IMR-90 (cell line): ENCODE data around the gene MYOM1.

Source experiments
- BHLHE40 ChIP-seq: fragments of 150-350 bp; IDR thresholded peaks from 2 replicates; pipeline ENCODE4 v1.6.1; 2016; ENCODE audit warnings: mild to moderate bottlenecking, low read depth, low read length
- CEBPB ChIP-seq: IDR thresholded peaks from 2 replicates; pipeline ENCODE4 v1.6.1; 2012; ENCODE audit warnings: low read depth, low read length, improper control_type of control experiment
- CHD1 ChIP-seq: IDR thresholded peaks from 2 replicates; pipeline ENCODE4 v1.6.1; 2012; ENCODE audit warnings: low read depth, low read length, improper control_type of control experiment
- CTCF ChIP-seq: conservative IDR thresholded peaks from 2 replicates; pipeline ENCODE4 v1.5.1; 2012; ENCODE audit warnings: mild to moderate bottlenecking, low read depth, low read length, improper control_type of control experiment
- FOS ChIP-seq: fragments of 150-350 bp; IDR thresholded peaks from 2 replicates; pipeline ENCODE4 v1.6.1; 2016; ENCODE audit warnings: low read depth, low read length
- NFE2L2 ChIP-seq: fragments of 150-350 bp; IDR thresholded peaks from 2 replicates; pipeline ENCODE4 v1.6.1; 2016; ENCODE audit warnings: low read depth, mild to moderate bottlenecking, low read length
- POLR2A ChIP-seq: IDR thresholded peaks from 2 replicates; pipeline ENCODE4 v1.6.1; 2012; ENCODE audit warnings: mild to moderate bottlenecking, low read depth, low read length
- RAD21 ChIP-seq: IDR thresholded peaks from 2 replicates; pipeline ENCODE4 v1.6.1; 2012; ENCODE audit warnings: low read length, improper control_type of control experiment
- RCOR1 ChIP-seq: IDR thresholded peaks from 2 replicates; pipeline ENCODE4 v1.6.1; 2012; ENCODE audit warnings: mild to moderate bottlenecking, low read length, improper control_type of control experiment; ENCODE audit not compliant: insufficient replicate concordance
- TF ChIP-seq, protein P1 (sequence below): fragments of 150-350 bp; IDR thresholded peaks from 2 replicates; pipeline ENCODE4 v1.6.1; 2017; ENCODE audit warnings: mild to moderate bottlenecking, antibody characterized with exemption, low read length, low read depth

DNA sequence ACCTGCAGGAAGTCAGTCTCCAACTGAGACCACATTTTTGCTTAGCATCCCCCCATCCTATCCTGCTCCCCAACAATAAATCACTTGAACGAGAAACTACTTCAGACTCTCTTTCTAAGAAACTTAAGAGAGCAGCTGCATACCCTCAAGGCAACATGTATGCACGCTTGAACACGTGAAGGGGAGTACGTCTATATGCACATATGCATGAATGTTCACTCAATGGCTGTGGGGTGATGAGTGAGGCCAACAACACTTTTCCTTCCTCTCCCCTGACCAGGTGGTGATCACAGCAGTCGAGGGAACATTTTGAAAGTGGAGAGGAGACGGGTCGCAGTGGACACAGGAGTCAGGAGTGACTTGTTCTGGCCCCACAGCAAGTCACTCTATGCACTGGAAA is 127.0 kb downstream of the MYOM1 start:
- no peak for TF ChIP-seq CTCF
- TF ChIP-seq POLR2A, result no peak
- no peak for TF ChIP-seq CHD1
- no peak for TF ChIP-seq RAD21
- no peak for TF ChIP-seq RCOR1
- no peak for TF ChIP-seq NFE2L2
- TF ChIP-seq FOS, result no peak
- TF ChIP-seq, protein P1, sequence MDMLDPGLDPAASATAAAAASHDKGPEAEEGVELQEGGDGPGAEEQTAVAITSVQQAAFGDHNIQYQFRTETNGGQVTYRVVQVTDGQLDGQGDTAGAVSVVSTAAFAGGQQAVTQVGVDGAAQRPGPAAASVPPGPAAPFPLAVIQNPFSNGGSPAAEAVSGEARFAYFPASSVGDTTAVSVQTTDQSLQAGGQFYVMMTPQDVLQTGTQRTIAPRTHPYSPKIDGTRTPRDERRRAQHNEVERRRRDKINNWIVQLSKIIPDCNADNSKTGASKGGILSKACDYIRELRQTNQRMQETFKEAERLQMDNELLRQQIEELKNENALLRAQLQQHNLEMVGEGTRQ, result no peak
- TF ChIP-seq BHLHE40, result no peak
- no peak for TF ChIP-seq CEBPB
